Activated naive CD4-positive, alpha-beta T cell treated with anti-CD3 and anti-CD28 coated beads for 36 hours (primary cell): ENCODE data around the gene CD7. TPM values are rescaled to one million over a fixed set of nuclear protein-coding genes. Genes with fewer than 3 reads are reported as not detected.

Experiments used
- CTCF ChIA-PET: fragments of 350-600 bp; sonication (Branson Sonifier 250); formaldehyde crosslinking; loops from one replicate; lab custom pipeline; 2021; ENCODE audit warnings: antibody characterized with exemption; lab: Charles Lee
- DNase-seq: peaks from one replicate; pipeline ENCODE4 v3.0.0-alpha.2; 2020
- H3K27ac Mint-ChIP-seq: one replicate; pipeline ENCODE4 v1.8.0; 2021; ENCODE audit warnings: mild to moderate bottlenecking, mixed read lengths
- H3K27me3 Mint-ChIP-seq: one replicate; pipeline ENCODE4 v1.8.0; 2021; ENCODE audit warnings: low read depth, mixed read lengths
- H3K36me3 Mint-ChIP-seq: one replicate; pipeline ENCODE4 v1.8.0; 2021; ENCODE audit warnings: low read depth, mixed read lengths
- H3K4me1 Mint-ChIP-seq: one replicate; pipeline ENCODE4 v1.8.0; 2021; ENCODE audit warnings: low read depth, mixed read lengths
- H3K4me3 Mint-ChIP-seq: one replicate; pipeline ENCODE4 v1.8.0; 2021; ENCODE audit warnings: mild to moderate bottlenecking, moderate library complexity, mixed read lengths
- H3K9me3 Mint-ChIP-seq: one replicate; pipeline ENCODE4 v1.8.0; 2021; ENCODE audit warnings: mixed read lengths
- intact Hi-C: fragments of 100-400 bp; cut with micrococcal nuclease; formaldehyde crosslinking; loops from one replicate; pipeline ENCODE4 v1.15.1; 2023
- total RNA-seq, 2 experiments: library from RNA; stranded (reverse); gene quantifications; one replicate each; pipeline ENCODE4 v1.2.3, GENCODE V29; 2021

The CD7 gene
- total RNA-seq, 2 experiments from 2014 or later = 635 to 646 TPM

- Mint-ChIP-seq H3K27ac (no peak overlapping the region), H3K4me3 (no peak overlapping the region), H3K9me3 (peaks cover 2% of the 10 kb centered on the region), H3K4me1 (peaks cover 10% of the 10 kb centered on the region), H3K27me3 (no peaks in the 10 kb centered on the region), H3K36me3 (peaks cover 34% of the 10 kb centered on the region)
- intact Hi-C loops = loop anchor here (10.0 kb wide), 1 partner anchor 740 kb away; no protein-coding TSS in a partner anchor
- no peak for DNase-seq
- CTCF ChIA-PET = interaction anchor here (5.1 kb wide), 1 partner anchor 15 kb away, joined by 49 read pairs; no protein-coding TSS in a partner anchor
Observed at GRCh38 chr17:82314727-82315605, 2.4 kb downstream of the CD7 start.

- intact Hi-C loops = loop anchor here (10.0 kb wide), 1 partner anchor 741 kb away; no protein-coding TSS in a partner anchor
- CTCF ChIA-PET = interaction anchor here (5.1 kb wide), 1 partner anchor 14 kb away, joined by 49 read pairs; no protein-coding TSS in a partner anchor
- Mint-ChIP-seq H3K36me3 (peaks cover 34% of the 10 kb centered on the region), H3K27ac (peak overlapping the region; percentile 76), H3K4me1 (peaks cover 9% of the 10 kb centered on the region), H3K9me3 (peaks cover 2% of the 10 kb centered on the region), H3K4me3 (no peak overlapping the region), H3K27me3 (no peaks in the 10 kb centered on the region)
- DNase-seq = no peak
Observed at GRCh38 chr17:82314012-82314726, 3.2 kb downstream of the CD7 start.

GRCh38 chr17:82313195-82314011 is 4.0 kb downstream of the CD7 start:
- no peak for DNase-seq
- peak overlapping the region; percentile 76 for H3K27ac Mint-ChIP-seq
- CTCF ChIA-PET = interaction anchor here (5.1 kb wide), 1 partner anchor 13 kb away, joined by 49 read pairs; no protein-coding TSS in a partner anchor
- peak overlapping the region; percentile 26 for H3K4me3 Mint-ChIP-seq
- peaks cover 2% of the 10 kb centered on the region for H3K9me3 Mint-ChIP-seq
- H3K4me1 Mint-ChIP-seq = peaks cover 9% of the 10 kb centered on the region
- no peaks in the 10 kb centered on the region for H3K27me3 Mint-ChIP-seq
- H3K36me3 Mint-ChIP-seq = peaks cover 34% of the 10 kb centered on the region
- intact Hi-C loops = loop anchor here (10.0 kb wide), 1 partner anchor 741 kb away; no protein-coding TSS in a partner anchor

GRCh38 chr17:82311971-82312370 is 5.4 kb downstream of the CD7 start:
- no peak for DNase-seq
- CTCF ChIA-PET = no interaction called here
- Mint-ChIP-seq H3K4me3 (no peak overlapping the region), H3K36me3 (peaks cover 33% of the 10 kb centered on the region), H3K27me3 (no peaks in the 10 kb centered on the region), H3K4me1 (peaks cover 15% of the 10 kb centered on the region), H3K27ac (no peak overlapping the region), H3K9me3 (peaks cover under 1% of the 10 kb centered on the region)
- intact Hi-C loops = loop anchor here (10.0 kb wide), 1 partner anchor 743 kb away; no protein-coding TSS in a partner anchor

- CTCF ChIA-PET = no interaction called here
- intact Hi-C loops = loop anchor here (10.0 kb wide), 1 partner anchor 744 kb away; no protein-coding TSS in a partner anchor
- H3K9me3 Mint-ChIP-seq = peaks cover 3% of the 10 kb centered on the region
Observed at GRCh38 chr17:82310877-82311276, 6.5 kb downstream of the CD7 start.

GRCh38 chr17:82309656-82310570 is 7.5 kb downstream of the CD7 start:
- H3K4me3 Mint-ChIP-seq = no peak overlapping the region
- intact Hi-C loops = loop anchor here (10.0 kb wide), 1 partner anchor 745 kb away; no protein-coding TSS in a partner anchor
- no peaks in the 10 kb centered on the region for H3K27me3 Mint-ChIP-seq
- peaks cover 14% of the 10 kb centered on the region for H3K36me3 Mint-ChIP-seq
- peaks cover 3% of the 10 kb centered on the region for H3K9me3 Mint-ChIP-seq
- CTCF ChIA-PET = no interaction called here
- no peak for DNase-seq
- H3K4me1 Mint-ChIP-seq = peaks cover 33% of the 10 kb centered on the region
- H3K27ac Mint-ChIP-seq = no peak overlapping the region

More at GRCh38 chr17:82310877-82311276, 6.5 kb downstream of the CD7 start:
- DNase-seq = no peak
- Mint-ChIP-seq H3K27me3 (no peaks in the 10 kb centered on the region), H3K27ac (no peak overlapping the region), H3K4me3 (no peak overlapping the region), H3K36me3 (peaks cover 24% of the 10 kb centered on the region), H3K4me1 (peaks cover 26% of the 10 kb centered on the region)

- intact Hi-C loops = loop anchor here (1.0 kb wide), 2 partner anchors 9 to 11 kb away; partner anchors contain the start of gene CD7
- H3K4me1 Mint-ChIP-seq = peaks cover 60% of the 10 kb centered on the region
- peaks cover 4% of the 10 kb centered on the region for H3K36me3 Mint-ChIP-seq
- H3K27ac Mint-ChIP-seq = peak overlapping the region; percentile 97
- CTCF ChIA-PET = interaction anchor here (0.7 to 1.4 kb wide), 2 partner anchors 16 to 69 kb away, joined by 3 to 4 read pairs; no protein-coding TSS in a partner anchor
- no peak for DNase-seq
- peaks cover 3% of the 10 kb centered on the region for H3K9me3 Mint-ChIP-seq
- H3K4me3 Mint-ChIP-seq = peak overlapping the region; percentile 8
- H3K27me3 Mint-ChIP-seq = no peaks in the 10 kb centered on the region
Observed at GRCh38 chr17:82305727-82306300, 11.6 kb downstream of the CD7 start.

GRCh38 chr17:82304826-82305726 is 12.3 kb downstream of the CD7 start:
- Mint-ChIP-seq H3K27ac (peak overlapping the region; percentile 97), H3K36me3 (peaks cover 5% of the 10 kb centered on the region), H3K4me1 (peaks cover 67% of the 10 kb centered on the region), H3K9me3 (peaks cover 3% of the 10 kb centered on the region), H3K27me3 (no peaks in the 10 kb centered on the region), H3K4me3 (peak overlapping the region; percentile 8)
- DNase-seq = no peak
- intact Hi-C loops = no loop called here
- CTCF ChIA-PET = interaction anchor here (1.8 kb wide), 1 partner anchor 12 kb away, joined by 6 read pairs; the partner anchor contains the start of gene CD7

GRCh38 chr17:82303944-82304808 is 13.2 kb downstream of the CD7 start:
- H3K9me3 Mint-ChIP-seq = peaks cover 3% of the 10 kb centered on the region
- H3K4me1 Mint-ChIP-seq = peaks cover 73% of the 10 kb centered on the region
- intact Hi-C loops = no loop called here
- H3K27me3 Mint-ChIP-seq = no peaks in the 10 kb centered on the region
- DNase-seq = peak; percentile 4
- peaks cover 7% of the 10 kb centered on the region for H3K36me3 Mint-ChIP-seq
- H3K4me3 Mint-ChIP-seq = peak overlapping the region; percentile 93
- H3K27ac Mint-ChIP-seq = peak overlapping the region; percentile 100
- CTCF ChIA-PET = interaction anchor here (1.0 to 8.4 kb wide), 3 partner anchors 13 to 68 kb away, joined by 3 to 60 read pairs (median 6); partner anchors contain the start of gene CD7
